CD4-positive, alpha-beta T cell treated with Interleukin-4 for 4 hours (primary cell): ENCODE data around the gene HS3ST6.
"Not testable (repeated sequence)": the region's sequence is repeated elsewhere in the genome, so short reads cannot be mapped to it uniquely, and the experiment has no call there.

ENCODE experiments used
- DNase-seq: peaks from one replicate; pipeline ENCODE4 v3.0.0-alpha.2; 2020

The HS3ST6 gene

DNA sequence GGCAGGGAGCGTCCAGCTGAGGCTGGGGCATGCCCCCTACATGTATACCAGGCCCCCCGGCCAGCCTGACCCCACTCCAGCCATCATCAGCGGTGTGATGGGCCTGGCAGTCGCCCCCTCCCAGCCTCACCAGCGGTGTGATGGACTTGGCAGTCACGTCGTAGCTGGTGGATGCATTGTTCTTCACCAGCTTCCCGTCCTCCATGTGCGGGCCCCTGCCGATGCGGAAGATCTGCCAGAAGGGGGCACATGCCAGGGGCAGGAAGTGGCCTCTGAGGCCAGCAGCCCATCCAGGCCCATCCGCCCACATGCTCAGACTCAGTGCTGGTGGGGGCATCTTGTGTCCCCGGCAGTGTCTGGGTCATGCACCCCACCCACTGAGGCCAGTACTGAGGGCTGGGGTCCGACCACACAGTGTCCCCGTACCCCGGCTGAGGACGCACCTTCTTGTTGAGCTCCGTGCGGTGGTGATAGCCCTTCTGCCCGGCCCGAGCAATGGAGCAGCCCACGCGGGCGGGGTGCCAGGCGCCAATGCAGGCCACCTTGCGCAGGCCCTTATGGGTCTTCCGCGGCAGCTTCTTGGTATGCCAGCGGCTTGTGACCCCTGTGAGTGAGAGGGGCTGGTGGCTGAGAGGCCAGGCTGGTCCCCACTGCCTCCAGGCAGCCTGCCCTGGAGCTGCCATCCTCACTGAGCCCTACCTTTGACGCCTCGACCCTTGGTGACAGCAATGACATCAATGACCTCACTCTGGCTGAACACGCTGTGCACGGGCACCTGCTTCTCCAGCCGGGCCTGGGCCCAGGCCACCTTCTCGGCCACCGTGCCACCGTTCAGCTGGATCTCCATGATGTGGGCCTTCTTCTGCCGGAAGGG lies 28.5 kb upstream of the HS3ST6 start:
- DNase-seq = no peak

DNA sequence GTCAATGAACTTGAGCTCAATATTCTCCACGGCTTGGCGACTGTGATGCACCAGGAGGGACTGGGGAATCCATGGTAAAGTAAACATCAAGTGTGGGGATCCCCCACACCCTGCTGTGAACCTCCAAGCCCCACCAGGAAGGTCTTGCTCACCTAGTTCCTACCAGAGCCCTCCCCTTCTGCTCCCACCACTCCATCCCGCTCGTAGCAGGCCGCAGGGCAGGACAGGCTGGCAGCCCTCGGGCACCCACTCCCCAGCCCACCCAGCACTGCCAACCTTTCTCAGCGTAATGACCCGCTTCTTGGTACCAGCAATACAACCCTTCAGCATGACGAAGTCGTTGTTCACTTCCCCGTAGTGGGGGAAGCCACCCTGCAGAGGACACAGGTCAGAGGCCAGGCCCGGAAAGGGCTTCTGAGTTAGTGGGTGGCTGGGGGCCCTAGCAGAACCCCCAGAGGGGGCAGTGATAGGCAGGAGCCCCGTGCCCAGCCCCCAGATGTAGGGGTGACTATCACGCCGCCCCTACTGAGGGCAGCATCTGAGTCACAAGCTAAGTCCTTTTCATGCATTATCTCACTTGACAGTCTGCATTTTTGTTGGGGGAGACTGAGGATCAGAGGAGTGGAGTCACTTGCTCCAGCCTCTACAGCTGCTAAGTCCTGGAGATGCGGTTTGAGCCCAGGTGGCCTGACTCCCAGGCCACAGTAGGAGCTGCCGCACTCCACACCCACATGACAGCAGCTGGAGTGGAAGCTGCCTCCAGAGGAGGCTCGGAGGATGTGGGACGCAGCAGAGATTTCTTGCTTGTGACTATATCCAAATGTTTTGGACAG lies 27.6 kb upstream of the HS3ST6 start:
- no peak for DNase-seq

DNA sequence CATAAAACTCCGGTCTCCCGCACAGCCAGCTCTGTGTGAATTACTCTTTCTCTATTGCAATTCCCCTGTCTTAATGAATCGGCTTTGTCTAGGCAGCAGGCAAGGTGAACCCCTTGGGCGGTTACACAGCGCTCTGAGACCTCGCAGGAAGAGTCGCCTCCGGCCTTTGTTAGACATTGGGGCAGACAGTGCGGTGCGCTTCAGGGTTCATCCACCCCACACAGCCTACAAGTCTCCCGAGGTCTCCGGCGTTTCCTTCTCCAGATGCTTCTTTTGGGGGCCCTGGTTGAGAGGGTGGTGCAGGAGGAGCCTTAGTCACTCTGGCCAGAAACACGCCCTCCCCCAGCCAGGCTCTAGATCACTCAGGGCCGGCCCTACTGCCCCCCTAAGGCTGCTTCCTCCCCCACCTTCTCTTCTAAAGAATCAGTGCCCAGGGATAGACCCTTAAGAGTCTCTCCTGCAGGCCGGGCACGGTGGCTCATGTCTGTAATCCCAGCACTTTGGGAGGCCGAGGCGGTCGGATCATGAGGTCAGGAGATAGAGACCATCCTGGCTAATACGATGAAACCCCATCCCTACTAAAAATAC lies 26.5 kb upstream of the HS3ST6 start:
- DNase-seq = no peak

DNA sequence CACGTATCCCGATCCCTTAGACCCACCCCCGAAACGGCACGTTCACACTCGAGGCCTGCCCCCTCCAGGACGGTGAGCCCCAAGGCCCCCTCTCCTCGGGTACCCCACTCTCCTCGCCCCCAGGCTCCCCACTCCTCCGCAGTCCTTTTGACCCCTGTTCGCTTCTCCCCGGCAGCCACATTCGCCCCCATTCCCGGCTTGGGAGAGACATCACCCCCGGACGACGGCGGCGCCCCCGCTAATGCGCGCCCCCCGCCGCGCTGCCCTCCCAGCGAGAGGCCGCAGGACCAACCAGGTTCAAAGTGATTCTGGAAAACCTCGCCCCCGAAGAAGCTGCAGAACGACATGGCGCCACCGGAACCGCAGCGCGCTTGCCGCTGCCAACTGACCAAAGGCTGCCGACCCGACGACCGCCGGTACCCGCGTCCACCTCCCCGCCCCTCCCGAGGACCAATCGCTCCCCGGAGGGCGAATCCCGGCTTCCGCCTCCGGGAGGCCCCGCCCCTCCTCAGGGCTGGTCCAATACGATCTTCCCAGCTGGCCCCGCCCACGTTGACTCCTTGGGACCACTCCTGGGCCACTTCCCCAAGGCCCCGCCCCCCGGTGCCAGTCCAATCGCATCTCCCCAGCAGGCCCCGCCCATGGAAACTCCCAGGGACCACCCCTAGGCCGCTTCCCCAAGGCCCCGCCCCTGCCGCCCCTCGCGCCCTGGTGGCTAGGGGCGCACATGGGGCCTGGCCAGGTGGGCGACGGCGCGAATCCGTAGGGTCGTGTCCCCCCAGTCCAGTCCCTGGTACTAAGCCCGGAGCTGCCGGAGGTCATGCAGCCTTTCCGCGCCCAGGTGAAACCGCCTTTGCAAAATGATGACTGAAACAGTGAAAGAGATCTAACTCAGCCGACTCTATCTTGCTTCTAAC lies 24.9 kb upstream of the HS3ST6 start, which contains the start of gene MSRB1:
MSRB1 (minus strand) TSS at position 390 of the 917 bp plus-strand sequence; CDS start at position 347, 43 bp downstream.
- DNase-seq = peak; percentile 97

DNA sequence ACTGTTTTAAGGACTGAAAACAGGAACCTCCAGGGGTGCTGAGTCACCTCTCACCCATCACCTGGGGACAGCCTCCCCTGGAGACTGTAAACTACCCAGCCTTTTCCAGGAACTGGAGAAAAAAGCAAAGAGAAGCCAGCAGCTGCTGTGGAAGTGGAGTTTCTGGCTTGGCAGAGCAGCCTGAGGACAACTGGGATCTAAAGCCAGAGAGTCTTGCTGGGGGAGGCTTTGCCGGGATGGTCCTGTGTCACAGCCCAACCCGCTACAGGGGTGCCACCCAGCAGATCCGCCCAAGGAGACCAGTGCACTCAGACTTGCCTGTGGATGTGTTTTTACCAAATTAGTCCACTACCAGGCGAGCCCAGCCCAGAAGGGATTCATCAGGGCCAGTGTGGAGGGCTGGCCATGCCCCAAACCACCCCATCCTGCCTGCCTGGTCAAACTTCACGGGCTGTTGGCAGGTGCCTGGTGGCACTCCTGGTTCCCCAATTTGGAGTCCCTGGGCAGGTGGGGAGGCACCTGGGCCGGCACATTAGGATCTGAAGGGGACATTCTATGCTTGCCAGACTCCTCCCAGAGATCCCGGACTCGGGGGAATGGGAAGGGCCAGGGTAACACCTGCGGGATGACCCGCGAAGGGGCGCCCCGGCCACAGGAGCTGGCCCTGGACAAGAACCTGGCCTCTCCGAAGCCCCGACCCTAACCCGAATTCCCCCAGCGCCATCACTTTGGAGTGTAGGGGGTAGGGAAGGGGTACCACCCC lies 24.0 kb upstream of the HS3ST6 start:
- DNase-seq = no peak

DNA sequence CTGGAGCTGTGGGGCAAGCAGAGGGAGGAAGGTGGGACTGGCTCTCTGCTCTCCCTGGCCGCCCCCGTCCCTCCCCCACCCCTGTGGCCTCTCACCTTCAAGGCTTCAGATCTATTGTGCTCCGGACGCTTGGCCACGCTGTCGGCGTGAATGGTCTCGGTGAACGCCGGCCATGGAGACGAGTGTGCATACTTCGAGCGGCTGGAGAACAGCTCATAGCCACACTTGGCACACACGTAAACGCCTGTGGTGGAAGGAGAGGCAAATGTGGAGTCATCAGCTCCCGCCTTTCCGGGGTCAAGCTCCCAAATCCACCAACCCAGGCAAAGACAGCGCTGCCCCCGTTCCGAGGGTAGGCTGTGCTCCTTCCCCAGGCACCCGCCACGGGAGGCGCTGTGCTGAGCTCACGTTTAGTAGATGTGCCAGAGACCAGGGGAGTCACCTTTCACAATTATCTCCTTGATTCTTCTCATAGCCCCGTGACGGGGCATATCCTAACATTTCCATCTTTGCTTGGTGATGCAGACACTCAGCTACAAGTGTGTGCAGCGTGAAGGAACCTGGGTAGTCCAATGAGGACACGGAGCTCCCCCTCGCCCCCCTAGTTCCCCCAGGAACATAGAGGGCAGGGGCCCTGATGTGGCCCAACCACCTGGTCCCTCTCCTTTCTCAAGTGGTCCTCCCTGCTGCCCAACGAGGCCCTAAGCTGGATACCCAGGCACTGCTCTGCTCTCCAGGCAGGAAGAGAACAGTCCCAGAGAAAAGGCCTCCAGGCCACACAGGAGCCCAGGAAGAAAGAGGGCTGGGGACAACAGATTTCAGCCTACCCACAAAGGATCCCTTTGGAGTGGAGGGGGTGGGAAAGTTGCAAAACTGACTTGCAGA lies 23.2 kb upstream of the HS3ST6 start:
- DNase-seq = no peak

DNA sequence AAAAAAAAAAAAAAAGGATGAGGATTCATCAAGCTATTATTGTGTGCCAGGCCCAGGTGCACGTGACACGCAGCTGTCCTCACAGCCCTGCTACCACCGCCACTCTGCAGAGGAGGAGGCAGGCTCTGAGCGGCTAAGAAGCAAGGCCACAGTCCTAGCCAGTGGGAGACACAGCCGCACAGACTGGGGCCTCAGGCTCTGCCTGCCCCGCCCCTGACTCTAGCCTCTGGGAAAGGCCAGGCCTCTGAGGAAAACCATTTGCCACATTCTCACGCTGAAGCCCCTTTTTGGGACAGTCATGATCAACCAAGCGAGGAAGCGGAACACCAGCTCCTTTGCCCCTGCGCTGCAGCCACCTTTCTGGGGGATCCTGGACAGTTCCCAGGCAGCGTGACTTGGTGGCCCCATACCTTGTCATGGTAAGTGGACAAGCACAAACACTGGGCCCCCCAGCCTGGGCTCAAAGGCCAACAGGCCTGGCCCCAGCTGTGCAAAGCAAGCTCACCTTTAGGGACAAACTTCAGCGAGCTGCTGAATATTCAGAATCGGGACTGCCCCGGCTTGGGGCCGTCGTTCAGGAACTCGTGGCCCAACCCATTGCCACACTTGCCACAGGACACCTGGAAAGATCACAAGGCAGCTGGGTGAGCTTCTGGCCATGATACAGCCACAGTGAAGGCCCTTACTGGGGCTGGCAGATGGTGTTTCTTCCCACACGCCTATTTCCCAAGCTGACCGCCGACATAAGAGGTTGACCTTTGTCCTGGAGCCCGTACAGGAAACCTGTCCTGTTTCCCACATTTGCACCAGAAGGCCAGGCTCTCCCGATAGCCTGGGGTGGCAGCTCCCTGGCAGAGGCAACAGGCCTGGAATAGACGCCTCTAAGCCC lies 22.3 kb upstream of the HS3ST6 start:
- DNase-seq = no peak

DNA sequence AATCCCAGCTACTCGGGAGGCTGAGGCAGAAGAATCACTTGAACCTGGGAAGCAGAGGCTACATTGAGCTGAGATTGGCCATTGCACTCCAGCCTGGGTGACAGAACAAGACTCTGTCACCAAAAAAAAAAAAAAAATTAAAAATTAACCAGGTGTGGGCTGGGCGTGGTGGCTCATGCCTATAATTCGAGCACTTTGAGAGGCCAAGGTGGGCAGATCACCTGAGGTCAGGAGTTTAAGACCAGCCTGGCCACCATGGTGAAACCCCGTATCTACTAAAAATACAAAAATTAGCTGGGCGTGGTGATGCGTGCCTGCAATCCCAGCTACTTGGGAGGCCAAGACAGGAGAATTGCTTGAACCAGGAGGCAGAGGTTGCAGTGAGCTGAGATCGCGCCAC lies 21.6 kb upstream of the HS3ST6 start:
- not testable (repeated sequence) for DNase-seq

DNA sequence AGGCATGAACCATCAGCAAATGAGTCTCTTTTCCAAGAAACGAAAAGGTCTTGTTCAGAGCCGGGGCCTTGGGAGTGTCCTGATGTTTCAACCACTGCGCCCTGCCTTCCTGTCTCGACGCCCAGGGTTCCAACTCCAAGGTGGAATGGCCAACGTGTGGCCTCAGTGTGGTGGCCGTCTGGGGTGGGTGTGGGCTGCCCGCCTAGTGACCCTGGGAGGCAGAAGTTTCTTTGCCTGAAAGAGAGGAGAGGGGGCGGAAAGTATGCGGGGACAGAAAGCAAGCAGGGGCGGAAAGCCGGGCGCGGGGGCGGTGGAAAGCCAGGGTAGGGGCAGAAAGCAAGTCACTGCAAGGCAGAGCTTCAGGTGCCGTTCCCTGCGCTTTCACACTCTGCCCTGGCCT lies 20.7 kb upstream of the HS3ST6 start:
- no peak for DNase-seq

DNA sequence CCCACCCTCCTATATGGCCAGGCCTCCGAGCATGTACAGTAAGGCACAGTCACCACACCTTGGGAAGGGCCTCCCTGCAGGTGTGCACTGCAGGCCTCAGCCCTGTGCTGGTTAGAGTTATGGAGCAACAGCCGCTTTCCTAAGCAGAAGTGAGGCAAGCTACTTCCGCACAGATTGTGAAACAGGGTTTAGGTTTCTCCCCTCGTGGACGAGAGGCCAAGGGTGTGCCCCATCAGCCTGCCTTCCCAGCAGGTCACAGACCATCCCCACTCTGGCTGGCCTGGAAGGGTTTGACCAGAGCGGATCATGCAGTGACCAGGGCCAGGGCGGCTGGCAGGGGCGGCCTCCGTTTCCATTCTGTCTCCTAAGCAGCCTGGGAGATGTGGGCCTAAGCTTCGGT lies 20.1 kb upstream of the HS3ST6 start:
- no peak for DNase-seq

DNA sequence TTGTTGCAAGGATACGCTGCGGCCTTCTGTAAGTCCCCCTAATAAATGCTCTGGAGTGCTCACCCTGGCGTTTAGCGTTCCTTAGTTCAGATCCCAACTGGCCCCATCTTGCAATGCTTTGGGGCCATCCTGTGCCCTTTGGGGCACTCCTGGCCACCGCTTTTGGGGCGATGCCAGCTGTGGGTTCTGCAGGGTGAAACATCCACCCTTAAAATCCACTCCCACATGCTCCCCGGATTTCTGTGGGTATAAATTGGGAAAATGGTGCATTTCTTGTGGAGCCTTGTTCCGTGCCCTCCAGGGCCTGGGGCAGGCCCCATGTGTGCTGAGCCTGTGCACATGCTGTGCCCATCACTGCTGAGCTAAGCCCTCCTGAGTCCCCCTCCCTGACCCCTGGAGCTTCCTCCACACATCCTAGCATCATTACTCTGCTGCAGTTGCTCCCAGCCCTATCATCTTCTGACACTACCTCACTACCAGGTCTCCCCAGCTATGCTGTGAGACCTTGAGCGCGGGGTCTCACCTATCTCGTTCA lies 18.8 kb upstream of the HS3ST6 start:
- no peak for DNase-seq

DNA sequence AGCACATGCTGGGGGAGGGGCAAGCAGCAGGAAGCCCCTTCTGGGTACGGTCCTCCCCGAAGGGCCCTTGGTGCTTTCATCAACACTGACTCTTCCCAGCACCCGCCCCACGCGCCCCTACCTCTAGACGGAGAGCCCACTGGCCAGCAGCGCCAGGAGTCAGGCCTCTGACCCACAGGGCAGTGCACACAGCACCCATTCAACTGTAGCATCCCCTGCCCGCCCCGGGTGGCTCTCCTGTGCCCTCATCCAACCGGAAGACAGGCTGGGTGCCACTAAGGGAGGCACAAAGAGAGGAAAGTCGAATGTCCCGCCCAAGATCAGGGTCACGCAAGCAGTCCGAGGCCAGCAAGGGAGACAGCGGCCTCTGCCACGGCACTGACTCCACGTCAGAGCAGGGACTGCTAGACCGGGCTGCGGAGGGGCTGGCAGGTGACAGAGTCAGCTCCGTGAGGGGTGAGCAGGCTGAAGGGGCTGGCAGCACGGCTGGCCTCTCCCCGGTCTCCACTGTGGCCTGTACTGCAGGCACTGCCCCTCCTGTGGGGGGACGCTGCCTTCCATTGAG lies 15.0 kb upstream of the HS3ST6 start:
- DNase-seq = no peak

DNA sequence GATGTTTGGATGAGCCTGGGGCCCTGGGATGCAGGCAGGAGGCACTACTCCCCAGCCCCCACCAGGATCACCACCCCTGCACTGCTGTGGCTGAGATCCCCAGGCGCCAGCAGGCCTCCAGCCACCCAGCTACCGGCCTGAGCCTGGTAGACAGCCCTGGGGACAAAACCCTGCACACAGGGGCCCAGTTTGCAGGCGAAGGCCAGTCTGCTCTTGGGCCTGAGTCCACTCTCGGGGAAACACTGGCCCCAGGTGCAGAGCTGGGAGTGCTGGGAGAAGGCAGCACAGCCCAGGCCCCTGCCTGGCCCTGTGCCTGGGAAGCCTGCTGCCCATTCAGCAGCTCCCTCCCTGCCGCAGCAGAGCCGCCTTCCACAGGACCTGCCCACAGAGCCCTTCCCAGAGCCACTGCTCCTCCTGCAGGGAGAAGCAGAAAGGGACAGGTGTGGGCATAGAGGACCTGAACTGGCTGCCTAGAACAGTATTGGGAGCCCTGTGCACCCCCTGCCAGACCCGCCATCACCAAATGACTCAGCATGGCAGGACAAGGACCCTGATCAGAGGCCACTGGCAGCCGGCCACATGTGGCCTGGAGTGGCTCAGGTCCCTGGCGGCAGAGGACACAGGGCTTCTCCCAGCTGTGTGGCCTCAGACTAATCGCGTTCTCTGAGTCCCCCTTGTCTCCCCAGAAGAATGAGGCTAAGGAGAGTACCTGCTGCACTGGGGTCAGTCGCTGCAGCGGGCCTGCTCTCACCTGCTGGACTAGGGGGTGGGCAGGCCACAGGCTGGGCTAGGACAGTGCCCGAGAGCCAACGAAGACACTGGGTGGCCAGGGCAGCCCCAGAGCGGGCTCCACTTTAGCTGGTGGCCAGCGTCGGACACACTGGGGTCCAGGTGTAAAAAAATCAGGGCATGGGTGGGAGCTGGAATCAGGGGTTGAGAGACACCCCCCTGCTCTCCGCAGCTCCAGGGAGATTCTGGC lies 14.1 kb upstream of the HS3ST6 start:
- no peak for DNase-seq

DNA sequence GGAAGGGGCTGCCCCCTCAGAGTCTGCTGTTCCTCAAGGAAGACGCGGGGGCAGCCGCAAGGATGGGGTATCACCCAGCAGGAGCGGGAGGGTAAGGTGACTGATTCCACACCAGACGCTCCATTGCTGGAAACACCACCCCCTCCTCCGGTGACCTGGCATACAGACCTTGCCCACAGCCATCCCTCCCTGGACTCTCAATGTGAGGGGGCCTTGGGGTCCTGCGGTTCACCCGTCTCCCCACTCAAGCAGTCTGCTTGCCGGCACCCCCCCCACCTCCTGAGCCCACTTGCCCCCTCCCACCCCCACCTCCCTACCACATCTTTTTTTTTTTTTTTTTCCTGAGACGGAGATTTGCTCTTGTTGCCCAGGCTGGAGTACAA lies 12.1 kb upstream of the HS3ST6 start:
- no peak for DNase-seq

DNA sequence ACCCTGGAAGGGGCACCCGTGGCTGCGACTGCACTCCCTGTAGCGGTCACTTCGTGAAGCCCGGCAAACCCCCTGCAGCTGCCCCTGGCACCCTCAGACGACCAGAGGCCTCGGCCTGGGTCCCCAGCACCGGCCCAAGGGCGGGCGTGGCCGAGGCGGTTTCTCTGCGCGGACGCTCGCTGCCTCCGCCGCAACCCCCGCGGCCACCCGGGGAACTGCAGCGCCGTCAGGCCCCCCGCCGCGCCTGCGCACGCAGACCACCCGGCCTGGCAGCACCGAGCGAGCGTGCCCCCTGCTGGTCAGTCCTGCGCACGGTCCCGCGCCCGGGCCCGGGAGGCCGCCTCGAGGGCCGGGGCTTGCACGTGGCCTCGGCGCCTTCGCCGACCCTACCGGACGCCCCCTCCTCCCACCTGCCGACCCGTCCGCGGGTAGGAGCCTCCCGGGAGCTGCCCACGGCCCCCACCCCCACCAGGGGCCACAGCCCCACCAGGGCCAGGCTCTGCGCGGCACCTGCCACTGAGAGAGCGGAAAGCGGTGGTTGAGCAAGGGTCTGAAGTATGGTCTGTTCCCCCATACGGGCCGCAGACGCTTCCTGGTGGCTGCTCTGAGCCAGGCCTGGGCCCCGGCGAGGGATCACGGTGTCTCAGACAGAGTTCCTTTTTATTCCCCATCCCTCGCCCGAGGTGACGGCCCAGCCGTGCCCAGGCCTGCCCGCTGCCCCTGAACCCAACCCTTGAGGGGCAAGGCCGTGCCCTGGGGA lies 11.5 kb upstream of the HS3ST6 start:
- peak; percentile 84 for DNase-seq

DNA sequence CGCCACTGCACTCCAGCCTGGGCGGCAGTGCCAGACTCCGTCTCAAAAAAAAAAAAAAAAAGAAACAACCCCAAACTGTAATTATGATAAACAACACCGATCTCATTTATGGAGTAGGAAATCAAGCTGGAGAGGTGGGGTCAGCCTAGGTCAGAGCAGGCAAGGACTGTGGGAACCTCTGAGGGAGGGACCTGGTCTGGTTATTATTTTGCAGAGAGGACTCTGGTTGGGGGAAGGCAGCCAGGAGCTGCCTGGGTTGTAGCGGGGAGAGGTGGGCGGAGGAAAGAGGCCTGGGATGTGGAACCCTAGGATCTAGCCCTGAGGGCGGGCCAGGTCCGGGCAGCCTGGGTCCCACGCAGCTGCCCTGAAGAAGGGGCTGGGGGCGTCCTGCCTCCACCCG lies 10.9 kb upstream of the HS3ST6 start:
- no peak for DNase-seq

DNA sequence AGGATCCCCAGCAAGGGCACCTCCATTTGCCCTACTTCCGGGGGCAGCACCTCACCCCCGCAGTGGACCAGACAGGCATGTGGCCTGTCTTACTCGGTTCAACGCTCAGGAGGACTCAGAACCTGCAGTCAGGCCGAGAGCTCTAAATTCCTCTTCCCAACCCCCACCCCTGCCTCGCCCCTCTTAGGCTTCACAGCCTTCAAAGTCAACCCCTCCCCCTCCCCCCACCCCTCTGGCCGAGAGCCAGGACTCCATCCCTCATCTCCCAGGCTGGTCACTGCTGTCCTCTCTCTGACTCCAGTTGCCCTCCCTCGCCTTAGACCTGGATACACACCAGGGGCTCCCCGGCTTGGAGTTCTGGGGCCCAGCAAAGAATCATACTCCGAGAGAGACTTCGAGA lies 8.1 kb upstream of the HS3ST6 start:
- DNase-seq = no peak
